Mesenteric fat pad (tissue), 1 donor: ENCODE data around the gene AP4S1. TPM values are rescaled to one million over a fixed set of nuclear protein-coding genes. Genes with fewer than 3 reads are reported as not detected.
"Not testable (repeated sequence)": the region's sequence is repeated elsewhere in the genome, so short reads cannot be mapped to it uniquely, and the experiment has no call there.

Experiments
- DNase-seq: peaks from one replicate; pipeline ENCODE4 v3.0.0-alpha.2; 2020; ENCODE audit warnings: low spot score
- total RNA-seq: library from RNA; stranded (reverse); fragmentation: NEBNext Ultra II Directional; extraction: Animal tissue kit (Norgen Biotek cat#: 25700); gene quantifications from one replicate; pipeline ENCODE4 v1.2.1, GENCODE V29; 2021
- donor health status: DM: yes; HTN: yes; CAD: no.

The AP4S1 gene
- total RNA-seq, 1 donor from 2014 or later = 7.3 TPM

- not testable (repeated sequence) for DNase-seq
Measured at GRCh38 chr14:31042893-31043292, 17.4 kb downstream of the AP4S1 start.

- DNase-seq = no peak
Measured at GRCh38 chr14:31043379-31043778, 17.9 kb downstream of the AP4S1 start.

- no peak for DNase-seq
Measured at GRCh38 chr14:31045501-31046080, 20.1 kb downstream of the AP4S1 start.

GRCh38 chr14:31047503-31047902, 22.1 kb downstream of the AP4S1 start:
- DNase-seq = no peak

- no peak for DNase-seq
Measured at GRCh38 chr14:31051023-31051422, 25.6 kb downstream of the AP4S1 start.

- no peak for DNase-seq
Measured at GRCh38 chr14:31051511-31051910, 26.1 kb downstream of the AP4S1 start.

- DNase-seq = not testable (repeated sequence)
Measured at GRCh38 chr14:31052905-31053586, 27.6 kb downstream of the AP4S1 start.

GRCh38 chr14:31057035-31057434, 31.6 kb downstream of the AP4S1 start:
- DNase-seq = no peak

- no peak for DNase-seq
Measured at GRCh38 chr14:31057701-31058364, 32.4 kb downstream of the AP4S1 start.

GRCh38 chr14:31059152-31059924, 33.9 kb downstream of the AP4S1 start:
- DNase-seq = no peak

- no peak for DNase-seq
Measured at GRCh38 chr14:31060253-31060875, 34.9 kb downstream of the AP4S1 start.

GRCh38 chr14:31062908-31063307, 37.5 kb downstream of the AP4S1 start:
- DNase-seq = not testable (repeated sequence)

- no peak for DNase-seq
Measured at GRCh38 chr14:31068235-31068634, 42.8 kb downstream of the AP4S1 start.

- no peak for DNase-seq
Measured at GRCh38 chr14:31069343-31069742, 43.9 kb downstream of the AP4S1 start.

GRCh38 chr14:31070431-31070830, 45.0 kb downstream of the AP4S1 start:
- no peak for DNase-seq

GRCh38 chr14:31071151-31071550, 45.7 kb downstream of the AP4S1 start:
- DNase-seq = no peak

- DNase-seq = no peak
Measured at GRCh38 chr14:31075144-31075543, 49.7 kb downstream of the AP4S1 start.

GRCh38 chr14:31078766-31079165, 53.3 kb downstream of the AP4S1 start:
- DNase-seq = no peak

GRCh38 chr14:31080056-31080455, 54.6 kb downstream of the AP4S1 start:
- DNase-seq = no peak

- DNase-seq = no peak
Measured at GRCh38 chr14:31080484-31080883, 55.0 kb downstream of the AP4S1 start.

GRCh38 chr14:31083781-31084180, 58.3 kb downstream of the AP4S1 start:
- no peak for DNase-seq
